ENCODE measurements around the gene MBD1. TPM values are rescaled to one million over a fixed set of nuclear protein-coding genes. Genes with fewer than 3 reads are reported as not detected.

MBD1 gene
- total and polyA plus RNA-seq, 2 of the 13 experiments (the other 11 are each of a cell fraction or from before 2014, with no cell fraction given): 25.5 to 28.6 TPM

DNA sequence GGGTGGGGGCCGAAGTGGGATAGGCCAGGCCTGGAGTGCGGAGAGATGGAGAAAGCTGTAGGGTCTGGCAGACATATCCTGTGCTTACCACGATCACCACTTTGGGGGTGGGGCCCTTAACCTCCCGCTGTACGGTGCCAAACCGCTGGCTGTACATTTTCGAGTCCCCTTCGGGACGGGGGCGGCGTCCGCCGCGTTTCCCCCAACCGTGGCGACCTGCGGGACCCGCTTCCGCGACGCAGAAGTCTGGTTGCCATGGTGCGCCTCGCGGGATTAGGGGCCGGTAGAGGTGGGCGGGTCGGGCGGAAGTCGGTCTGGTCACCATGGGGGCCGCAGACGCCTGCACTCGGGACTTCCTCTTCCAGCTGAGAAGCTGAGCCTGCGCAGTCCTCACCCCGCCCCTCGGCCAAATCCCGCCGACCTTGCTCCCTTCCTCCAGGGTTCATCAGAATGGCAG, 15.0 kb downstream of the MBD1 start, which contains the start of gene CFAP53 (continued):
- TF ChIP-seq ZNF552 (CRISPR knock-in tag; IDR thresholded peaks at IDR 0.05; ENCODE audit: borderline replicate concordance) (no peak), U2AF1 (optimal IDR thresholded peaks at IDR 0.05; ENCODE audit: low read depth, low read length) (no peak), ZNF225 (CRISPR knock-in tag; IDR thresholded peaks at IDR 0.05) (no peak), FOXA3 (CRISPR knock-in tag; IDR thresholded peaks at IDR 0.05) (no peak), ZNF207 (IDR thresholded peaks at IDR 0.05; ENCODE audit: borderline replicate concordance) (no peak), EEA1 (CRISPR knock-in tag; IDR thresholded peaks at IDR 0.05; ENCODE audit: borderline replicate concordance) (no peak), MLLT10 (CRISPR knock-in tag; IDR thresholded peaks at IDR 0.05) (no peak), IKZF1 (IDR thresholded peaks at IDR 0.05) (no peak), PHB2 (IDR thresholded peaks at IDR 0.05; ENCODE audit: partially characterized antibody) (no peak), ETV5 (CRISPR knock-in tag; IDR thresholded peaks at IDR 0.05; ENCODE audit: borderline replicate concordance) (peak; percentile 48; the same call in 1 of the 2 replicates), ZFP90 (CRISPR knock-in tag; IDR thresholded peaks at IDR 0.05; ENCODE audit: borderline replicate concordance) (0 out of 2 replicates have a peak, but pooled peaks have one; percentile 33), SP4 (CRISPR knock-in tag; IDR thresholded peaks at IDR 0.05) (peak; percentile 49; the same call in 1 of the 2 replicates), ZMAT3 (CRISPR knock-in tag; conservative IDR thresholded peaks at IDR 0.05) (no peak), ZNF274 (CRISPR knock-in tag; IDR thresholded peaks at IDR 0.05) (no peak), RFX3 (CRISPR knock-in tag; IDR thresholded peaks at IDR 0.05) (peak; percentile 96), ZNF354B (CRISPR knock-in tag; IDR thresholded peaks at IDR 0.05) (no peak), ZNF343 (CRISPR knock-in tag; IDR thresholded peaks at IDR 0.05) (no peak), SMC3 (IDR thresholded peaks at IDR 0.05; ENCODE audit: low read length) (no peak), RFXAP (CRISPR knock-in tag; IDR thresholded peaks at IDR 0.05; ENCODE audit: borderline replicate concordance) (no peak), SKI (IDR thresholded peaks at IDR 0.05; ENCODE audit: partially characterized antibody) (no peak), SPEN (CRISPR knock-in tag; IDR thresholded peaks at IDR 0.05; ENCODE audit: low read depth) (peak; percentile 72), FOXM1 (CRISPR knock-in tag; IDR thresholded peaks at IDR 0.05) (no peak), ZNF33A (CRISPR knock-in tag; IDR thresholded peaks at IDR 0.05; ENCODE audit: borderline replicate concordance) (no peak), PHF8 (CRISPR knock-in tag; IDR thresholded peaks at IDR 0.05) (peak; percentile 72), TGIF2 (CRISPR knock-in tag; IDR thresholded peaks at IDR 0.05) (no peak), HNRNPLL (IDR thresholded peaks at IDR 0.05; ENCODE audit: low read depth, low read length, poor library complexity, severe bottlenecking) (peak; percentile 36), ZFP36 (IDR thresholded peaks at IDR 0.05; ENCODE audit: borderline replicate concordance, low read depth, low read length, partially characterized antibody) (no peak), ZNF3 (CRISPR knock-in tag; IDR thresholded peaks at IDR 0.05) (no peak), YY1 (IDR thresholded peaks at IDR 0.05; ENCODE audit: insufficient read depth, insufficient replicate concordance, low read depth, low read length) (peak; percentile 65)
- TF ChIP-seq, protein P1, sequence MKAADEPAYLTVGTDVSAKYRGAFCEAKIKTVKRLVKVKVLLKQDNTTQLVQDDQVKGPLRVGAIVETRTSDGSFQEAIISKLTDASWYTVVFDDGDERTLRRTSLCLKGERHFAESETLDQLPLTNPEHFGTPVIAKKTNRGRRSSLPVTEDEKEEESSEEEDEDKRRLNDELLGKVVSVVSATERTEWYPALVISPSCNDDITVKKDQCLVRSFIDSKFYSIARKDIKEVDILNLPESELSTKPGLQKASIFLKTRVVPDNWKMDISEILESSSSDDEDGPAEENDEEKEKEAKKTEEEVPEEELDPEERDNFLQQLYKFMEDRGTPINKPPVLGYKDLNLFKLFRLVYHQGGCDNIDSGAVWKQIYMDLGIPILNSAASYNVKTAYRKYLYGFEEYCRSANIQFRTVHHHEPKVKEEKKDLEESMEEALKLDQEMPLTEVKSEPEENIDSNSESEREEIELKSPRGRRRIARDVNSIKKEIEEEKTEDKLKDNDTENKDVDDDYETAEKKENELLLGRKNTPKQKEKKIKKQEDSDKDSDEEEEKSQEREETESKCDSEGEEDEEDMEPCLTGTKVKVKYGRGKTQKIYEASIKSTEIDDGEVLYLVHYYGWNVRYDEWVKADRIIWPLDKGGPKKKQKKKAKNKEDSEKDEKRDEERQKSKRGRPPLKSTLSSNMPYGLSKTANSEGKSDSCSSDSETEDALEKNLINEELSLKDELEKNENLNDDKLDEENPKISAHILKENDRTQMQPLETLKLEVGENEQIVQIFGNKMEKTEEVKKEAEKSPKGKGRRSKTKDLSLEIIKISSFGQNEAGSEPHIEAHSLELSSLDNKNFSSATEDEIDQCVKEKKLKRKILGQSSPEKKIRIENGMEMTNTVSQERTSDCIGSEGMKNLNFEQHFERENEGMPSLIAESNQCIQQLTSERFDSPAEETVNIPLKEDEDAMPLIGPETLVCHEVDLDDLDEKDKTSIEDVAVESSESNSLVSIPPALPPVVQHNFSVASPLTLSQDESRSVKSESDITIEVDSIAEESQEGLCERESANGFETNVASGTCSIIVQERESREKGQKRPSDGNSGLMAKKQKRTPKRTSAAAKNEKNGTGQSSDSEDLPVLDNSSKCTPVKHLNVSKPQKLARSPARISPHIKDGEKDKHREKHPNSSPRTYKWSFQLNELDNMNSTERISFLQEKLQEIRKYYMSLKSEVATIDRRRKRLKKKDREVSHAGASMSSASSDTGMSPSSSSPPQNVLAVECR (CRISPR knock-in tag; IDR thresholded peaks at IDR 0.05; ENCODE audit: borderline replicate concordance): peak; percentile 98

Measured in HepG2 (cell line).